AG09309 (cell line): Measurements from ENCODE around the gene CORO6.
A peak's percentile ranks its signal among the peaks of the same experiment; 100 is the strongest.

Source experiments
- DNase-seq: peaks from one replicate; pipeline ENCODE4 v3.0.0-alpha.2; 2010; ENCODE audit warnings: low read depth
- H3K4me3 ChIP-seq: 2 replicates; pipeline ENCODE4 v1.5.1; 2011; ENCODE audit warnings: mild to moderate bottlenecking, low read depth, low read length, moderate library complexity; ENCODE audit not compliant: control insufficient read depth
- TF ChIP-seq, protein P1 (sequence below): IDR thresholded peaks from 2 replicates; pipeline ENCODE4 v1.5.1; 2011; ENCODE audit warnings: mild to moderate bottlenecking, low read depth, low read length, inconsistent platforms; ENCODE audit not compliant: insufficient read depth, control insufficient read depth; ENCODE audit errors: missing control alignments

Gene CORO6

DNA sequence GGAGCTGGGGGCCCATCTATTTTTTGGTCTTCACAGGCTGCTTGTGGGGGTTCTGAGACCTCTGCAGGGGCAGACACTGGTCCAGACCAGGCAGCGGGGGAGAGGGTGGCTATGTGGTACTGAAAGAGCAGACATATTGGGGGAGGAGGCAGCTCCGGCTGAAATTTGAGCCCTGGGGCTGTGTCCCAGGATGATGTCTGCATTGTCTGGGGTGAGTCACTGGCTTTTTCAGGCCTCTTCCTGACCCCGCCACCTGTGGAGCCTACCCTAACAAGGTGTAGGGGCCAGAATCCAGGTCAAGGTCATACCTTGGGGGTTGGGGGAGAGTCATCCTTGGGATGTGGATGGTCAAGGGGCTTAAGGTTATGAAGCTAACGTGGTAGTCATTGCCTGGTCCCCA lies 2.4 kb downstream of the CORO6 start:
- no peak overlapping the region for H3K4me3 ChIP-seq
- TF ChIP-seq, protein P1, sequence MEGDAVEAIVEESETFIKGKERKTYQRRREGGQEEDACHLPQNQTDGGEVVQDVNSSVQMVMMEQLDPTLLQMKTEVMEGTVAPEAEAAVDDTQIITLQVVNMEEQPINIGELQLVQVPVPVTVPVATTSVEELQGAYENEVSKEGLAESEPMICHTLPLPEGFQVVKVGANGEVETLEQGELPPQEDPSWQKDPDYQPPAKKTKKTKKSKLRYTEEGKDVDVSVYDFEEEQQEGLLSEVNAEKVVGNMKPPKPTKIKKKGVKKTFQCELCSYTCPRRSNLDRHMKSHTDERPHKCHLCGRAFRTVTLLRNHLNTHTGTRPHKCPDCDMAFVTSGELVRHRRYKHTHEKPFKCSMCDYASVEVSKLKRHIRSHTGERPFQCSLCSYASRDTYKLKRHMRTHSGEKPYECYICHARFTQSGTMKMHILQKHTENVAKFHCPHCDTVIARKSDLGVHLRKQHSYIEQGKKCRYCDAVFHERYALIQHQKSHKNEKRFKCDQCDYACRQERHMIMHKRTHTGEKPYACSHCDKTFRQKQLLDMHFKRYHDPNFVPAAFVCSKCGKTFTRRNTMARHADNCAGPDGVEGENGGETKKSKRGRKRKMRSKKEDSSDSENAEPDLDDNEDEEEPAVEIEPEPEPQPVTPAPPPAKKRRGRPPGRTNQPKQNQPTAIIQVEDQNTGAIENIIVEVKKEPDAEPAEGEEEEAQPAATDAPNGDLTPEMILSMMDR: no peak
- DNase-seq: no peak

- no peak for DNase-seq
- H3K4me3 ChIP-seq: no peak overlapping the region
- TF ChIP-seq, protein P1: peak; percentile 11
Observed at GRCh38 chr17:29619251-29619650, 3.5 kb downstream of the CORO6 start.

DNA sequence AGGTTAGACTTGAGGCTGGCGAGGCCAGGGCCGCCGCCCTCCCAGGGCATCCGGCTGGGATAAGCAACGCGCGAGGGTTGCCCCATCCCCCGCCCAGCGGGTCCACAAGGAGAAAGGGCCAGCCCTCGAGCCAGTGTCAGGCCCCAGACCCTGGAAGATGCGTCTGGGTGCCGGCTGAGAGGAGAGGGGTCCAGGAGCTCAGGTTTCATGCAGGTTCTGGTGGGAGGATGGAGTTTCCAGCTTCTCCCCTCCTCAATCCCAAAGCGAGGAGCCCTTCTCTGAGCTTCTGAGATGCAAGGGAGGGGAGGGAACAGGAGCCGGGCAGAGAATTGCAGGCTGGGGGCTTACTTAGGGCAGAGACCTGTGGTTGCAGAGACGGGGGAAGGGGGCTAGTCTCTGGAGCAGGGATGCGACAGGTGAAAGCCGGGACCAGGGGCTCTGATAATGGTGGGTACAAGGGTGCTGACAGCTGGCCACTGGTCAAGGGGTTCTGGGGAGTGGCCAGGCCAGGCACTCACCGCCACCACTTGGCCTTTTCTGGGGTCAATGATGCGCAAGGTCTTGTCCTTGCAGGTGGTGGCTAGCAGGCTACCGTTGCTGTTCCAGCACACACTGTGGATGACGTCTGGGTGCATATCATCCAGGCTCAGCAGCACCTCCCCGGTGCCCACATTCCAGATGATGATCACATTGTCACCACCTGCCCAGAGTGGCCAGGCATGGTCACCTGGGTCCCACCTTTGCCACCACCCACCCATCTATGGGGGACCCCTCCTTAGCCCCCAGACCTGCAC lies 4.2 kb downstream of the CORO6 start:
- no peak overlapping the region for H3K4me3 ChIP-seq
- TF ChIP-seq, protein P1: no peak
- DNase-seq: no peak

DNA sequence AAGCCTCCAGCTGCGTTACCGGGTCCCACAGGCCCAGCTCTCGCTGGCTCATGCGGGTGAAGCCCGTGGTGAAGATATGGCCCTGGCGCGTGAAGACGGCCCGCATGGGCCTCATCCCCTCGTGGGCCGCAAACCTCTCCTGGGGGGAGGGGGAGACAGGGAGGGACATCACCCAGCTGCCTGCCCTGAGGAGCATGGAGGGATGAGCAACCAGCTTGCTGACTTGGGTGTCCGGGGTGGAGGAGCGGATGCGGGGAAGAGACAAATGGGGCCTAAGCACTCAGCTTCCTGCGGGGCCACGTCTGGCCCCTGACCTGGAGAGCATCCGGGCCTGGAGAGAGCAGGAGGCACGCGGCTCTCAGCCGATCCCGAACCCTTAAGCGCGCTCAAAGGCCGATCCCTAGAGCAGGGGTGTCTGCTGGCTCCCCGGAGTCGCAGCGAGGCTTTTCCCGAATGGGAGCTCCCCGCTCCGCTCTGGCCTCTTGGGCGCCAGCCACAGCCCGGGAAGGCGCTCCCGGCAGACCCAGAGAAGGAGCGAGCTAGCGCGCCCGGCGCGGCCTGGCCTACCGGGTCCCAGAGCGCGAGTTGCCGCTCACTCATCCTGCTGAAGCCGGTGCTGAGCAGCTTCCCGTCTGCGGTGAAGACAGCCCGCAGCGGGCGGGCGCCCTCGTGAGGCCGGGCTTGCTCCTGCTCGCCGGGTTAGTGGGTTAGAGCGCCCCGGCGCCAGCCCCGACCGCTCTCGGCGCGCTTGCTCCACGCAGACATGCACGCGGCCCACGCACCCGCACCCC lies 5.0 kb downstream of the CORO6 start:
- H3K4me3 ChIP-seq: no peak overlapping the region
- TF ChIP-seq, protein P1: peak; percentile 8
- no peak for DNase-seq

DNA sequence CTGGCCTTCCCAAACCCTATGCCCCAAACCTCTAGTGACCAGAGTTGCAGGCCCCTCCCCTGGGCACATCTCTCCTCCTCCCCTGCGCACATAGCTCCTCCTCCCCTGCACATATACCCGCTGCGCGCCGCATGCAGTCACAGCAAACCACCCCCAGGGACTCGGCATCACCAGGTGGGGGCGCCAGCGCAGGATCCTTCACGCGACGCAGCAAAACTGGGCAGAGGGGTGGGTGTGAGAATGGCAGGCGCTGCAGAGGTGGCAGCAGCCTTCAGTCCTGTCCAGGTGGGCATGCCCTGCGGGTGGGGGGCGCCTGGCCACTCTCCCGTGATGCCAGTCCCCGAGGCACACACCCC lies 5.6 kb downstream of the CORO6 start:
- no peak for DNase-seq
- TF ChIP-seq, protein P1: peak; percentile 42
- H3K4me3 ChIP-seq: no peak overlapping the region

DNA sequence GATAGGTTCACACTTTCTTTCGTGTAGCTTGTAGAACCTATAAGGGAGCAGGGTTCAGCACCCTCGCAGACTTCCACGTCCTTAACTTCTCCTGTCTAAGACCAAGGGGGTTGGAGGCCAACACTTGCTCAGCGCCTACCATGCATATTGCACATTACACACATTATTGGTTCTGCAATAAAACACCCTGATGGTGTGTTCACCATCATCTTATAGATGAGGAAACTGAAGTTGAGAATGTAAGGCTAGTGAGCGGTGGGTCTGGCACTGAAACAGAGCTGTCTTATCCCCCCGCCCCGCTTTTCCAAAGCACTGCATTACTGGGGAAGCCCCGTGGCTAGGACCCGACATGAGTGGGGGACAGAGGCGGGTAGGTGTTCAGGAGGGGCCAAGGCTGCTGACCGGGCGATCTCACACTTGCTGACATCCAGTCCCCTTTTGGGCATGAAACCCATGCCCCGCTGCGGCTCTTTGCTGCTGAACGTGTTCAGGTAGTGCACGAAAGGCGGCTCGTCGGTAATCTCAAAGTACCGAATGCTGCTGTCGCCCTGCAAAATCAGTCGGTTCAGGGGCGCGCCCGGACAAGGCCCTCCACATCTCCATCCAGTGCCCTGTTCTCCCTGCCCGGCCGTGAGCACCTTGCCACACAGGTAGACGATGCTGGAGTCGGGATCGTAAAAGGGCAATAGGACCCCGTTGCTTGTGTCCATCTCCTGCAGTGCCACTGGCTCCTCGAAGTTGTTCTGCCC lies 6.2 kb downstream of the CORO6 start:
- TF ChIP-seq, protein P1: no peak
- H3K4me3 ChIP-seq: no peak overlapping the region
- no peak for DNase-seq
